DMS153 treated with DMSO at 0.1 percent for 48 hours (cell line): Measurements from ENCODE around the gene DUSP2.
"Not testable (repeated sequence)": the region's sequence is repeated elsewhere in the genome, so short reads cannot be mapped to it uniquely, and the experiment has no call there.

ENCODE experiments used
- DNase-seq: peaks from one replicate; lab custom pipeline; 2025; ENCODE audit not compliant: unreplicated experiment; lab: John Stamatoyannopoulos, UW

The DUSP2 gene

DNA sequence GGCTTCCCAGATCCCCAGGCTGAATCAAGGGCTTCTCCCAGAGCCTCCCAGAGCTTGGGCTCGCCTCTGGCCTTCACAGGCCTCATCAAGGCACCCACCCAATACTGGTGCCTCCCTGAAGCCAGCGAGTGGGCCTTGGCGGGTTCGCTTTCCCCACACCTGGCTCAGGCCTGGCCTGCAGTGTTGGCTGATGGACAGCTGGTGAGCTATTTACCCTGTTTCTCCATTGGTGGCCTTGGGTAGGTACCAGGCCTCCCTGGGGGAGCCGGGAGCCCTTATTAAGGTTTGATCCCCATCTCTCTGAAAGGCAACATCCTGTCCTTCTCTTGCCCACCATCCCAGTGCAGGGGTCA lies 18.2 kb upstream of the DUSP2 start:
- no peak for DNase-seq

DNA sequence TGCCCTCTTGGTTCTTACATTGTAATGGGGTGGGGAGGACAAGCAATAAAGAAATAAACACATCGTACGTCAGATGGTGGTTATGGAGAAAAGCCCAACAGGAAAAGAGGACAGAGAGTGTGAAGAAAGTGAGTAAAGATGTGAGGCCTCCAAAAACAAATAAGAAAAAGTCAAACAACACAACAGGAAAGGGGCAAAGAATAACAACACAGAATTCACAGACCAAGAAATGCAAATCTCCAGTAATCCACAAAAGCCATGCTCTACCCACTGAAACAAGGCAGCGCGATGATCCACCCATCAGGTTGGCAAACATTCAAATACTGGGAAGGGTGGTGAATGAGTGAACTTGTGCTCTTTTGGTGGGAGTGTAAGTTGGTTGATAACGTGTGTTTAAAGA lies 16.7 kb upstream of the DUSP2 start:
- DNase-seq, result no peak

DNA sequence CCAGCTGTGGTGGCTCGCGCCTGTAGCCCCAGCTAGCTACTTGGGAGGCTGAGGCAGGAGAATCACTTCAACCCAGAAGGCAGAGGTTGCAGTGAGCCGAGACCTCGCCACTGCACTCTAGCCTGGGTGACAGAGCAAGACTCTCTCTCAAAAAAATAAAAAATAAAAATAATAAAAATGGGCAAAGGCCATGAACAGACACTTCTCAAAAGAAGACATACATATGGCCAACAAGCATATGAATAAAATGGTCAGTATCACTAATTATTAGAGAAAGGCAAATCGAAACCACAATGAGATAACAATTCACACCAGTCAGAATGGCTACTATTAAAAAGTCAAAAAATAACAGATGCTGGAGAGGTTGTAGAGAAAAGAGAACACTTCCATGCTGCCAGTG lies 15.1 kb upstream of the DUSP2 start:
- not testable (repeated sequence) for DNase-seq

DNA sequence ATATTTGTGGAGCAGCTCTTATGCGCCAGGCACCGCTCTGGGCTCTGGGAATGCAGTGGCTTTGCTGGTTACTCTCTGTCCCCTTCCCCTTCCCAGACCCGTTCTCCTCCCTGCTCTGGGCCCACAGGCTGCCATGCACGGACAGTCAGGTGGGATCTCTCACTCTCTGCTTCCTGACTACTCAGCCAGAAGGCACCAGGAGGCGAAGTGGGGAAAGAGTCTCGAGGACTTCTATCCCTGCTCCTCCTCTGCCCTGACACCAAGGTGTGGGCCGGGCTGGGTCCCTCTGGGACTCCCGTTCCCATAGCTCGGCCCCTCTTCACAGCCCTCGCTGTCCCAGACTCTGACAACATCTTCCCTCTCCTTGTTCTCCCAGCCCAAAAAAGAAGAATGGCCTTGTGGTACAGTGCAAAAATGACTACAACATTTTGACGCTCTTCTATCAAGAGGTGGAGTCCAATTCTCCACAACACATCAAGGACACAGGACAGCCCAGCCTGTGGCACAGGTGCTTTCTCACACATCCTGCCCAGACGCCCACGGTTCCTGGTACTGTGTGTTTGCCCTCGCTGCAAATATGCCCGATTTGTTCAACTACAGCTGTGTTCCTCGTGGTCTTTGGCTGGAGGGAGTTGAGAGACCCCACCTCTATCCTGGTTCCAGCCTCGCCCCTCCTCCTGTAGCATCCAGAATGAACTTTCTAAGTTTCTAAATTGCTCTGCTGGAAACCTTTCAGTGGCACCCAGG lies 14.0 kb upstream of the DUSP2 start:
- no peak for DNase-seq

GRCh38 chr2:96158554-96158940 lies 13.3 kb upstream of the DUSP2 start:
- DNase-seq, result no peak

- no peak for DNase-seq
Measured at GRCh38 chr2:96157649-96158553, 12.7 kb upstream of the DUSP2 start.

GRCh38 chr2:96156926-96157648 lies 11.8 kb upstream of the DUSP2 start:
- no peak for DNase-seq

GRCh38 chr2:96156011-96156820 lies 11.0 kb upstream of the DUSP2 start:
- no peak for DNase-seq

GRCh38 chr2:96154506-96155380 lies 9.5 kb upstream of the DUSP2 start:
- DNase-seq, result no peak

DNA sequence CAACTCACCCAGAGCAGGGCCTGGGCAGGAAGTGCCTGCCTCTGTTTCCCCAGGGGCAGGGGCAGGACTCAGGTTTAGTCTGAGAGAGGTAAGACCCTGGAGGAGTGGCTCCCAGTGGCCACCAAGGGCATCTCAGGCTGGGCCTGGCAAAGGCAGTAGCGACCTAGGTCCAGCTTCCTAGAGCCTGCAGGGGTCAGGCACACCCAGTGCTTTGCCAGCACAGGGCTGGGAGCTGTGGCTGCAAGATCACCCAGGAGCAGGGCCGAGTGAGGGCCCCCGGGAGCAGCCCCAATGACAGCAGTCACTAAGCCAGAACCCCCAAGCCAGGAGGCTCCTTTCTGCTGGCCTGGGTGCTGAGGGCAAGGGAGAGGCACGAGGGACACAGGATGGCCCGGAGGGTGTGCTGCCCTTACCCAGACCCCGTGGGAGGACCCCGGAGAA lies 8.8 kb upstream of the DUSP2 start:
- DNase-seq, result no peak

DNA sequence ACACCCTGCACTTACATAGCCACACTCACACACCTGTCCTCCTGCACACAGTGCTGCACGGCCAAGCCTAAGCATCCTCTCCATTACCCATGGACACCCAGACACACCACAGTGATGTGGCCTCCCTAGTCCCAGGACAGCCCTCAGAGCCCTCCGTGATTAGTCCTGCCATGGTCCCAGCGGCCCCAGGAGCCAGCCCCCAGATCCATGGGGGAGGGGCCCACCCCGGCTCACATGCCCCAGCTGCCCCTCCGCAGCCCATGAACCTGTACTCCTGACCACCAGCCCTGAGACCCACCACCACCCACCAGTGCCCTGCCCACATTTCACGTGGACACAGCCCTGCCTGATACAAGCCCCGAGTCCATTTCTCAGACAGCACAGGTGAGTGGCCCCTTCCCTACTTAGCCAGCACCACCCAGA lies 8.1 kb upstream of the DUSP2 start:
- DNase-seq, result no peak

GRCh38 chr2:96152304-96153161 lies 7.3 kb upstream of the DUSP2 start:
- DNase-seq, result no peak

DNA sequence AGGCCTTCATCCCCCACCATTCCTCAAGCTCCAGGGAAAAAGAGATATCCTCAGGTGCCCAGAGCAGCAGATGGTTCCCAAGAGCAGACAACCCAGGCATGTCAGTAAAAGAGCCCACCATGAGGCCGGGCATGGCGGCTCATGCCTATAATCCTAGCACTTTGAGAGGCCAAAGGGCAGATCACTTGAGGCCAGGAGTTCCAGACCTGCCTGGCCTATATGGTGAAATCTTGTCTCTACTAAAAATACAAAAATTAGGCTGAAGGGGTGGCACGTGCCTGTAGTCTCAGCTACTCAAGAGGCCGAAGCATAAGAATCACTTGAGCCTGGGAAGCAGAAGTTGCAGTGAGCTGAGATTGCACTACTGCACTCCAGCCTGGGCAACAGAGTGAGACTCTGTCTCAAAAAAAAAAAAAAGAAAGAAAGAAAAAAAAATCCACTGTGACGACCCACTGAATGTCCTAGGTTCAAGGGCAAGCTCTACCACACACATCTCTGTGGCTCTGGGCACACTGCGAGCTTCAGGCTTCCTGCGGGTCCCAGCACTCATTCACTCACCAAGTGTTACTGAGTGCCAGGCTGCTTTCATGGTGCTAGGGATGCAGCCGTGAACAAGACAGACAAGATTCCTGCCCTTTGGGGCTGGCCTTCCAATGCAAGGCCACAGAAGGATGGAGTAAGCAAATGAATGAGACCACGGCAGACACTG lies 6.5 kb upstream of the DUSP2 start:
- no peak for DNase-seq

- no peak for DNase-seq
Measured at GRCh38 chr2:96150791-96151594, 5.8 kb upstream of the DUSP2 start.

DNA sequence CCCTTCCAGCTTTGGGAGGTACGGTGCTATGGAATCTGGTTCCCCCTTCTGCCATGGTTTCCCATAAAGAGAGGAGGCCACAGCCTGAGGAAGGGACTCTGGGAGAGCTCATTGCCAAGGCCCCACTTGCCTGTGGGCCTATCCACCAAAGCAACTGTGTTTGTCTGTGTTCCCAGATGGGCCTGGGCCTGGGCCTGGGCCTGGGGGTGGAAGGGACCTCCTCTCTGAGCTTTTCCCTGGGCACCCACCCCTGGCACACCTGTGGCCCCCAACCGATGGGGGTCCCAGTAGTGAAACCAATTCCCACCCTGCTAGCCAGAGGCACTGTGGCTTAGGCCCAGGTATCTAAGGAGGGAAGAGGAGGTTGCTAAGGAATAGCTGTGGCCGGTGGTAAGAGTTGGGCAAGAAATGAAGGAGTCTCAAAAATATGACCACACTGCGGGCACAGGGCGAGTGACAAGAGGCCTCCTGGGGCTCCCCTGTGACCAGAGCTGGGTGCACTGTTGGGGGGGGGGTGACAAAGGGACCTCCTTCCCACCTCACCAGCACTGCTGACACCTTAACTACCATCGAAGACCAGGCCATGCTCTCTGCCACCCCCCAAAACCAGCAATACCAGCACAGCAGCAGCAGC lies 4.9 kb upstream of the DUSP2 start:
- no peak for DNase-seq

- peak; percentile 83 for DNase-seq
Measured at GRCh38 chr2:96148410-96149217, 3.4 kb upstream of the DUSP2 start.
